K562 (cell line): ENCODE results near the gene MRPS15. TPM values are rescaled to one million over a fixed set of nuclear protein-coding genes. Genes with fewer than 3 reads are reported as not detected.
"Not testable (repeated sequence)": the region's sequence is repeated elsewhere in the genome, so short reads cannot be mapped to it uniquely, and the experiment has no call there.

Experiments used
- ATAC-seq: fragments of 200-7000 bp; cut with Tn5 transposase; 3 replicates; pipeline ENCODE4 v1.9.1; 2020; ENCODE audit warnings: moderate library complexity
- BruUV-seq: library from RNA; stranded (reverse); fragments of 400-500 nt; replicated peaks from 2 replicates; lab custom pipeline; 2021; lab: Mats Ljungman, UMichigan
- CTCF ChIA-PET: fragments of 300-600 bp; formaldehyde crosslinking; extraction: SDS; loops from one replicate; lab custom pipeline; 2021; ENCODE audit warnings: low intra/inter-chr PET ratio; lab: Yijun Ruan, JAX
- POLR2A ChIA-PET: fragments of 300-600, 350-650 bp; sonication (Branson Sonifier 250); formaldehyde crosslinking; extraction: SDS; loops from one replicate; lab custom pipeline; 2021; ENCODE audit warnings: antibody characterized with exemption, inconsistent platforms; lab: Yijun Ruan, JAX
- DNase-seq, 4 experiments: peaks; one replicate each; pipeline versions ENCODE4 v3.0.0 to v3.0.0-alpha.2; 2011 to 2018; ENCODE audit warnings: low spot score in 3 of 4, mixed read lengths in 3 of 4; ENCODE audit errors: extremely low read depth in 1 of 4
- FAIRE-seq: peaks from 2 replicates; lab custom pipeline; 2011; peaks lifted over from hg19 to GRCh38; lab: Jason Lieb, UNC
- H2AFZ ChIP-seq: 2 replicates; pipeline ENCODE4 v1.6.0; 2011; ENCODE audit warnings: low read depth, low read length, control low read depth, inconsistent platforms
- H3K27ac ChIP-seq: fragments of 200-600 bp; 3 replicates; pipeline ENCODE4 v1.8.0; 2011; ENCODE audit warnings: low read depth, mild to moderate bottlenecking, control low read depth, inconsistent platforms, low read length, moderate library complexity, mixed read lengths; ENCODE audit errors: extremely low read depth
- H3K27me3 ChIP-seq, 2 experiments: fragments of 300-600 bp in 1 of 2; 2 replicates in 1 of 2; 3 replicates in 1 of 2; pipeline versions ENCODE4 v1.6.0 to v1.8.0; 2011; ENCODE audit warnings: inconsistent platforms in 2 of 2, low read length in 2 of 2, mild to moderate bottlenecking in 1 of 2, mixed read lengths in 1 of 2, moderate library complexity in 1 of 2; ENCODE audit not compliant: control insufficient read depth in 2 of 2, insufficient read depth in 2 of 2
- H3K36me3 ChIP-seq: fragments of 300-600 bp; 3 replicates; pipeline ENCODE4 v1.8.0; 2011; ENCODE audit warnings: mild to moderate bottlenecking, low read length, inconsistent platforms; ENCODE audit not compliant: control insufficient read depth, insufficient read depth
- H3K4me1 ChIP-seq, 2 experiments: fragments of 200-600 bp in 1 of 2; replicated peaks in 1 of 2; 2 replicates in 1 of 2; 3 replicates in 1 of 2; pipeline versions ENCODE4 v1.5.1 to v1.8.0; 2011; ENCODE audit warnings: inconsistent platforms in 2 of 2, low read length in 2 of 2, mild to moderate bottlenecking in 1 of 2, mixed read lengths in 1 of 2, moderate library complexity in 1 of 2; ENCODE audit not compliant: control insufficient read depth in 2 of 2, insufficient read depth in 2 of 2
- H3K4me2 ChIP-seq: 2 replicates; pipeline ENCODE4 v1.6.1; 2011; ENCODE audit warnings: low read length, control low read depth, inconsistent platforms, mixed read lengths; ENCODE audit not compliant: insufficient read depth
- H3K4me3 ChIP-seq: fragments of 200-600 bp; sonication (generic), shearing (Covaris generic); 2 replicates; pipeline ENCODE4 v1.5.1; 2016; ENCODE audit warnings: control low read depth, inconsistent platforms
- H3K79me2 ChIP-seq: fragments of 200-600 bp; 3 replicates; pipeline ENCODE4 v1.8.0; 2011; ENCODE audit warnings: low read length, inconsistent platforms; ENCODE audit not compliant: control insufficient read depth, insufficient read depth
- H3K9ac ChIP-seq, 2 experiments: 2 replicates each; pipeline versions ENCODE4 v1.6.0 to v1.6.1; 2011; ENCODE audit warnings: low read depth in 2 of 2, low read length in 2 of 2, control low read depth in 1 of 2, inconsistent platforms in 1 of 2, mild to moderate bottlenecking in 1 of 2, mixed read lengths in 1 of 2; ENCODE audit not compliant: insufficient read depth in 1 of 2
- H3K9me1 ChIP-seq: one replicate; pipeline ENCODE4 v1.6.0; 2011; ENCODE audit warnings: inconsistent platforms, mild to moderate bottlenecking, low read length, moderate library complexity; ENCODE audit not compliant: control insufficient read depth, insufficient read depth
- H3K9me3 ChIP-seq: replicated peaks from 2 replicates; pipeline ENCODE4 v1.5.1; 2011; ENCODE audit warnings: low read depth, low read length, inconsistent platforms; ENCODE audit not compliant: control insufficient read depth, insufficient read depth
- H4K20me1 ChIP-seq: replicated peaks from 2 replicates; pipeline ENCODE4 v1.6.1; 2011; ENCODE audit warnings: low read length, inconsistent platforms, mixed read lengths; ENCODE audit not compliant: control insufficient read depth, insufficient read depth
- CTCF ChIP-seq, 3 experiments: IDR thresholded peaks in 2 of 3; conservative IDR thresholded peaks in 1 of 3; 2 replicates each; pipeline ENCODE4 v1.5.1; 2011 to 2012; ENCODE audit warnings: low read length in 3 of 3, mild to moderate bottlenecking in 3 of 3, control low read depth in 2 of 3, improper control_type of control experiment in 1 of 3, inconsistent platforms in 1 of 3, low read depth in 1 of 3, mixed read lengths in 1 of 3, moderate library complexity in 1 of 3; ENCODE audit not compliant: insufficient read depth in 2 of 3
- ZBTB33 ChIP-seq: sonication (generic); formaldehyde crosslinking; IDR thresholded peaks from 2 replicates; pipeline ENCODE4 v1.8.1; 2023; ENCODE audit warnings: mild to moderate bottlenecking, missing genetic modification reagents
- WGBS: fragments of 100-300 bp; shearing (Covaris generic); methylation state at CpG from one replicate; pipeline ENCODE4 v1.1.6; 2016; ENCODE audit warnings: low coverage, mixed read lengths; ENCODE audit not compliant: insufficient coverage; ENCODE audit errors: missing lambda C conversion rate; 5-methylcytosine and 5-hydroxymethylcytosine counted together
- in situ Hi-C: fragments of 300-500 bp; cut with MboI; formaldehyde crosslinking; loops from 4 replicates; pipeline ENCODE4 v1.15.0; 2018; ENCODE audit warnings: inconsistent platforms, mixed read lengths
- intact Hi-C: fragments of 100-400 bp; cut with micrococcal nuclease; formaldehyde crosslinking; loops from 2 replicates; pipeline ENCODE4 v1.14.2; 2022
- polyA plus RNA-seq, 8 experiments: library from polyadenylated mRNA; depleted of rRNA in 4 of 8; stranded (reverse) in 5 of 8; unstranded in 3 of 8; fragments of >200 nt; fragmentation: Nextera tagmentation in 2 of 8; fragmentation: Illumina TruSeq in 1 of 8; extraction: Ambion mirVana in 2 of 8; extraction: Trizol in 1 of 8; gene quantifications; 2 replicates each; pipeline versions ENCODE4 v1.2.1 to v1.2.3, GENCODE V29; 2011 to 2014; ENCODE audit warnings: inconsistent platforms in 1 of 8, missing spikeins in 1 of 8
- total RNA-seq, 7 experiments: library from RNA; depleted of rRNA in 6 of 7; stranded (reverse); fragments of >200 nt in 6 of 7; fragmentation: Illumina TruSeq in 2 of 7; extraction: Trizol in 2 of 7; gene quantifications; 2 replicates each; pipeline versions ENCODE4 v1.2.1 to v1.2.3, GENCODE V29; 2011 to 2021; ENCODE audit warnings: low replicate concordance in 1 of 7
- TF ChIP-seq, protein P1 (sequence below), 2 experiments: fragments of 450-650 bp; formaldehyde crosslinking in 1 of 2; IDR thresholded peaks; 2 replicates each; pipeline versions ENCODE4 v1.4.0 to v1.6.1; 2014 to 2020; ENCODE audit warnings: mild to moderate bottlenecking in 2 of 2, borderline replicate concordance in 1 of 2, low read depth in 1 of 2

The MRPS15 gene
- total and polyA plus RNA-seq, 9 of the 15 experiments (the other 6 are each of a cell fraction or from before 2014, with no cell fraction given) = 62.9 to 286 (median 149) TPM

- H3K27me3 ChIP-seq, H3K27ac ChIP-seq, H3K4me3 ChIP-seq, H3K9ac ChIP-seq, BruUV-seq, DNase-seq, H4K20me1 ChIP-seq, H3K4me2 ChIP-seq, H2AFZ ChIP-seq, ATAC-seq, intact Hi-C loops, FAIRE-seq, H3K36me3 ChIP-seq, in situ Hi-C loops, H3K79me2 ChIP-seq, H3K9me3 ChIP-seq, H3K9me1 ChIP-seq: not testable (repeated sequence)
- peaks cover 26% of the 10 kb centered on the region in 2 experiments for H3K4me1 ChIP-seq
- ChIA-PET CTCF (interaction anchor here (0.6 to 1.5 kb wide), 2 partner anchors 29 to 31 kb away, joined by 3 to 4 read pairs; no protein-coding TSS in a partner anchor), POLR2A (interaction anchor here (1.2 to 2.8 kb wide), 2 partner anchors 14 to 28 kb away, joined by 3 to 10 read pairs; partner anchors contain the start of gene MRPS15)
- WGBS = 47% methylated on average over 12 of the region's 13 CpGs
- 0 out of 6 replicates have a peak, but pooled peaks of 2 of the 3 experiments have one; percentile 5 to 6 for TF ChIP-seq CTCF (IDR thresholded peaks at IDR 0.05 in 2 of 3, conservative IDR thresholded peaks at IDR 0.05 in 1 of 3; ENCODE audit: insufficient read depth in 2 of 3, low read depth in 1 of 3, low read length in 3 of 3)
- TF ChIP-seq, protein P1, sequence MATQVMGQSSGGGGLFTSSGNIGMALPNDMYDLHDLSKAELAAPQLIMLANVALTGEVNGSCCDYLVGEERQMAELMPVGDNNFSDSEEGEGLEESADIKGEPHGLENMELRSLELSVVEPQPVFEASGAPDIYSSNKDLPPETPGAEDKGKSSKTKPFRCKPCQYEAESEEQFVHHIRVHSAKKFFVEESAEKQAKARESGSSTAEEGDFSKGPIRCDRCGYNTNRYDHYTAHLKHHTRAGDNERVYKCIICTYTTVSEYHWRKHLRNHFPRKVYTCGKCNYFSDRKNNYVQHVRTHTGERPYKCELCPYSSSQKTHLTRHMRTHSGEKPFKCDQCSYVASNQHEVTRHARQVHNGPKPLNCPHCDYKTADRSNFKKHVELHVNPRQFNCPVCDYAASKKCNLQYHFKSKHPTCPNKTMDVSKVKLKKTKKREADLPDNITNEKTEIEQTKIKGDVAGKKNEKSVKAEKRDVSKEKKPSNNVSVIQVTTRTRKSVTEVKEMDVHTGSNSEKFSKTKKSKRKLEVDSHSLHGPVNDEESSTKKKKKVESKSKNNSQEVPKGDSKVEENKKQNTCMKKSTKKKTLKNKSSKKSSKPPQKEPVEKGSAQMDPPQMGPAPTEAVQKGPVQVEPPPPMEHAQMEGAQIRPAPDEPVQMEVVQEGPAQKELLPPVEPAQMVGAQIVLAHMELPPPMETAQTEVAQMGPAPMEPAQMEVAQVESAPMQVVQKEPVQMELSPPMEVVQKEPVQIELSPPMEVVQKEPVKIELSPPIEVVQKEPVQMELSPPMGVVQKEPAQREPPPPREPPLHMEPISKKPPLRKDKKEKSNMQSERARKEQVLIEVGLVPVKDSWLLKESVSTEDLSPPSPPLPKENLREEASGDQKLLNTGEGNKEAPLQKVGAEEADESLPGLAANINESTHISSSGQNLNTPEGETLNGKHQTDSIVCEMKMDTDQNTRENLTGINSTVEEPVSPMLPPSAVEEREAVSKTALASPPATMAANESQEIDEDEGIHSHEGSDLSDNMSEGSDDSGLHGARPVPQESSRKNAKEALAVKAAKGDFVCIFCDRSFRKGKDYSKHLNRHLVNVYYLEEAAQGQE (IDR thresholded peaks at IDR 0.05; ENCODE audit: borderline replicate concordance) = 0 out of 2 replicates have a peak, but pooled peaks have one; percentile 11
- TF ChIP-seq, protein P1 (CRISPR knock-in tag; IDR thresholded peaks at IDR 0.05; ENCODE audit: low read depth) = not testable (repeated sequence)
- TF ChIP-seq ZBTB33 (CRISPR knock-in tag) = 0 out of 2 replicates have a peak, but pooled peaks have one; percentile 8
These were observed 13.4 kb upstream of the MRPS15 start for GRCh38 chr1:36477615-36478014.
